ENCODE measurements around the gene LZTS2. TPM values are rescaled to one million over a fixed set of nuclear protein-coding genes. Genes with fewer than 3 reads are reported as not detected.

Gene LZTS2
- total RNA-seq, 4 donors from 2014 or later: 81.4 to 134 (median 98.7) TPM

DNA sequence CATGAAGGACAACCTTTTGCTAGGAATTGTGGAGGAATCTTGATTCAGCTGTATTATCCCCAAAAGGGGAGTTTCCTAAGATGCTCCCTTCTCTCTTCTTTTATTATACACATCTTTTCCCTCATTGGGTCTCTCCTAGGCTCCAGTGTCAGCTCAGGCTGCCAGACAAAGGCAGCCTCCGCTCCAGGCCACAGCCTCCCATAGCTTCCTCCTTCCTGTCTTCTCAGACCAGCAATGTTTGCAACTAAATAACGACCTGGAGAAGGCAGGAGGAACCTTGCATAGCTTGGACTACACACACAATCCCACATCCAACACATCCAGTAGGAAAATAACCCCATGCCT is 43.7 kb downstream of the LZTS2 start:
- Histone ChIP-seq H3K4me1 (peaks cover 0 to 31% (median 18%) of the 10 kb centered on the region in 4 donors), H3K27ac (peak overlapping the region; percentile 72 to 90 (median 84)), H3K27me3 (peaks cover 0 to 19% of the 10 kb centered on the region in 2 donors), H3K36me3 (peaks cover 0 to 24% (median 0%) of the 10 kb centered on the region in 3 donors), H3K9me3 (no peaks in the 10 kb centered on the region), H3K4me3 (peak overlapping the region; percentile 40 to 56 (median 43))
- no peak for DNase-seq (ENCODE audit: low spot score in 2 of 2)
- TF ChIP-seq EP300 (IDR thresholded peaks at IDR 0.05) (no peak), POLR2A (IDR thresholded peaks at IDR 0.05) (no peak)
- TF ChIP-seq, protein P1, sequence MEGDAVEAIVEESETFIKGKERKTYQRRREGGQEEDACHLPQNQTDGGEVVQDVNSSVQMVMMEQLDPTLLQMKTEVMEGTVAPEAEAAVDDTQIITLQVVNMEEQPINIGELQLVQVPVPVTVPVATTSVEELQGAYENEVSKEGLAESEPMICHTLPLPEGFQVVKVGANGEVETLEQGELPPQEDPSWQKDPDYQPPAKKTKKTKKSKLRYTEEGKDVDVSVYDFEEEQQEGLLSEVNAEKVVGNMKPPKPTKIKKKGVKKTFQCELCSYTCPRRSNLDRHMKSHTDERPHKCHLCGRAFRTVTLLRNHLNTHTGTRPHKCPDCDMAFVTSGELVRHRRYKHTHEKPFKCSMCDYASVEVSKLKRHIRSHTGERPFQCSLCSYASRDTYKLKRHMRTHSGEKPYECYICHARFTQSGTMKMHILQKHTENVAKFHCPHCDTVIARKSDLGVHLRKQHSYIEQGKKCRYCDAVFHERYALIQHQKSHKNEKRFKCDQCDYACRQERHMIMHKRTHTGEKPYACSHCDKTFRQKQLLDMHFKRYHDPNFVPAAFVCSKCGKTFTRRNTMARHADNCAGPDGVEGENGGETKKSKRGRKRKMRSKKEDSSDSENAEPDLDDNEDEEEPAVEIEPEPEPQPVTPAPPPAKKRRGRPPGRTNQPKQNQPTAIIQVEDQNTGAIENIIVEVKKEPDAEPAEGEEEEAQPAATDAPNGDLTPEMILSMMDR (IDR thresholded peaks at IDR 0.05): no peak
- WGBS, 2 donors: 17 to 19% methylated on average over 2 of the region's 2 CpGs

DNA sequence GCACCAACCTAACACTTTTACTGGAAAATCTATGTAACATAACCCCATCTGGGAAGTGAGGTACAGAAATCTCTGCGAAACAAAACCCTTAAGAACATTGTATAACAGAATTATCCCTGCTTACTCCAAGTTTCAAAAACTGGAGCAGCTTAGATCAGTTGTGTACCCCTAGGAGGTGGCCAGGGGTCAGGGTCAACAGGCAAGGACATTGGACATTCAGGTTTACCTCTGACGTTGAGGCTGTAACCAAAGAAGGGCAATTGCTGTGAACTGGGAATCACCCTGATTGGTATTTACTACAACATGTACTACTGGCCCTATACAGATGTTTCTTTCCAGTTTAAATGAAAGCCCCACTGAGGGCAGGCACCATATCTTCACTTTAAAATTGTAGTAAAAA is 44.5 kb downstream of the LZTS2 start:
- no peak for DNase-seq (ENCODE audit: low spot score in 2 of 2)
- Histone ChIP-seq H3K27ac (no peak overlapping the region), H3K4me1 (peaks cover 0 to 33% (median 18%) of the 10 kb centered on the region in 4 donors), H3K36me3 (peaks cover 0 to 16% (median 0%) of the 10 kb centered on the region in 3 donors), H3K27me3 (peaks cover 0 to 27% of the 10 kb centered on the region in 2 donors), H3K4me3 (no peak overlapping the region), H3K9me3 (no peaks in the 10 kb centered on the region)
- TF ChIP-seq, protein P1 (IDR thresholded peaks at IDR 0.05): no peak
- TF ChIP-seq POLR2A (IDR thresholded peaks at IDR 0.05) (no peak), EP300 (IDR thresholded peaks at IDR 0.05) (no peak)
- WGBS, 2 donors: 79 to 90% methylated on average over 2 of the region's 2 CpGs

- Histone ChIP-seq H3K27ac (no peak overlapping the region), H3K27me3 (peaks cover 0 to 52% of the 10 kb centered on the region in 2 donors), H3K36me3 (no peaks in the 10 kb centered on the region), H3K9me3 (no peaks in the 10 kb centered on the region), H3K4me3 (no peak overlapping the region), H3K4me1 (peaks cover 0 to 37% (median 19%) of the 10 kb centered on the region in 4 donors)
- 24 to 26% methylated on average over 25 of the region's 25 CpGs for WGBS, 2 donors
- TF ChIP-seq, protein P1 (IDR thresholded peaks at IDR 0.05): no peak
- TF ChIP-seq EP300 (IDR thresholded peaks at IDR 0.05) (no peak), POLR2A (IDR thresholded peaks at IDR 0.05) (no peak)
- no peak for DNase-seq (ENCODE audit: low spot score in 2 of 2)
Measured at GRCh38 chr10:101046332-101047238, 47.0 kb downstream of the LZTS2 start.

DNA sequence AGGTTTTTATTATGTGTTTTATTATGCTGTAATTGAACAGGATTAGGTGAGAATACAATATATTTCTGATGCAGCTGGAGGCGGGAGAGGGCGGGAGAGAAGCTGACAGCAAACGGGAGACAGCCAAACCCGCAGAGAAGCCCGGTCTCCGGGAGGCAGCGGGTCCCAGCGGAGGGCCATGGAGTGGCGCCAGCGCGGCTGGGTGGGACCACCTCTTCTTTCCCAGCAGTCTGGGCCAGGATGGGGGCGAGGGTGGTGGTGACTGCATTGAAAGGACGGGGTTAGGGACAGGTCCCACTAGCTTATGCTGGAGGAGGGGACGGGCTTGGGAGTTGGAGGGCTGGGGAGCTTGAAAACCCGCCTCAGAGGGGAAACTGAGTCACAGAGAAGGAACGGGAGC is 47.7 kb downstream of the LZTS2 start:
- WGBS, 2 donors: 15 to 17% methylated on average over 16 of the region's 16 CpGs
- no peak overlapping the region for H3K27ac ChIP-seq
- H3K4me3 ChIP-seq: no peak overlapping the region
- no peaks in the 10 kb centered on the region for H3K36me3 ChIP-seq
- peaks cover 0 to 58% of the 10 kb centered on the region in 2 donors for H3K27me3 ChIP-seq
- H3K9me3 ChIP-seq: no peaks in the 10 kb centered on the region
- DNase-seq (ENCODE audit: low spot score in 2 of 2): no peak
- TF ChIP-seq EP300 (IDR thresholded peaks at IDR 0.05): no peak
- TF ChIP-seq, protein P1 (IDR thresholded peaks at IDR 0.05): no peak
- TF ChIP-seq POLR2A (IDR thresholded peaks at IDR 0.05): no peak
- peaks cover 0 to 30% (median 12%) of the 10 kb centered on the region in 4 donors for H3K4me1 ChIP-seq

All from tibial nerve (tissue), 4 donors.